Lung (tissue), 12 donors: ENCODE measurements around the gene BANF2. TPM values are rescaled to one million over a fixed set of nuclear protein-coding genes. Genes with fewer than 3 reads are reported as not detected.

Experiments used
- ATAC-seq: fragments of 200-7000 bp; cut with Tn5 transposase; one replicate; pipeline ENCODE4 v1.9.1; 2020; ENCODE audit warnings: moderate number of reproducible peaks; ENCODE audit not compliant: insufficient read depth, low FRiP score
- DNase-seq, 3 donors: peaks; one replicate each; pipeline ENCODE4 v3.0.0-alpha.2; 2013 to 2017
- H3K27ac ChIP-seq, 2 donors: one replicate each; pipeline ENCODE4 v1.5.1; 2013; ENCODE audit warnings: mild to moderate bottlenecking in 2 of 2, moderate library complexity in 2 of 2, control low read depth in 1 of 2, inconsistent platforms in 1 of 2, low read depth in 1 of 2, low read length in 1 of 2
- H3K27me3 ChIP-seq, 3 donors: one replicate each; pipeline ENCODE4 v1.5.1; 2013; ENCODE audit warnings: low read length in 2 of 3; ENCODE audit not compliant: control insufficient read depth in 3 of 3, insufficient read depth in 3 of 3
- H3K36me3 ChIP-seq, 4 donors: one replicate each; pipeline ENCODE4 v1.5.1; 2013; ENCODE audit warnings: low read length in 4 of 4, mild to moderate bottlenecking in 1 of 4, moderate library complexity in 1 of 4; ENCODE audit not compliant: control insufficient read depth in 4 of 4, insufficient read depth in 4 of 4
- H3K4me1 ChIP-seq, 5 donors: one replicate each; pipeline ENCODE4 v1.5.1; 2013; ENCODE audit warnings: low read length in 5 of 5, mild to moderate bottlenecking in 2 of 5, moderate library complexity in 1 of 5; ENCODE audit not compliant: control insufficient read depth in 5 of 5, insufficient read depth in 5 of 5
- H3K4me3 ChIP-seq: one replicate; pipeline ENCODE4 v1.5.1; 2013; ENCODE audit warnings: mild to moderate bottlenecking, control low read depth, moderate library complexity
- H3K9ac ChIP-seq, 2 donors: one replicate each; pipeline ENCODE4 v1.5.1; 2013; ENCODE audit warnings: low read length in 2 of 2, control low read depth in 1 of 2; ENCODE audit not compliant: insufficient read depth in 1 of 2
- H3K9me3 ChIP-seq, 4 donors: one replicate each; pipeline ENCODE4 v1.5.1; 2013; ENCODE audit warnings: low read length in 3 of 4, mild to moderate bottlenecking in 1 of 4, moderate library complexity in 1 of 4; ENCODE audit not compliant: control insufficient read depth in 4 of 4, insufficient read depth in 3 of 4
- WGBS, 2 donors: extraction: QIAGEN DNeasy Blood & Tissue Kit; methylation state at CpG; one replicate each; pipeline ENCODE4 v1.1.7; 2013; 5-methylcytosine and 5-hydroxymethylcytosine counted together
- polyA plus RNA-seq, 2 donors: library from polyadenylated mRNA; stranded (reverse); fragments of 200-250 nt; gene quantifications; one replicate each; pipeline ENCODE4 v1.2.1, GENCODE V29; 2013
- total RNA-seq, 2 donors: library from RNA; depleted of rRNA in 1 of 2; stranded (reverse); fragments of >200 nt in 1 of 2; gene quantifications; one replicate each; pipeline ENCODE4 v1.2.1, GENCODE V29; 2014 to 2021
- TF ChIP-seq, protein P1 (sequence below): IDR thresholded peaks from 2 replicates; pipeline ENCODE4 v1.5.1; 2012; ENCODE audit warnings: mild to moderate bottlenecking; ENCODE audit errors: control extremely low read depth, extremely low read depth
- donor health status: control.
- donor health status: control.
- donor health status: Bipolar disorder and iron deficiency.
- donor health status: healthy.
- donor health status: DM: yes; HTN: yes; CAD: no.

Gene BANF2
- total and polyA plus RNA-seq, 4 donors, result not detected

- Histone ChIP-seq H3K27ac (no peak overlapping the region), H3K4me1 (peaks cover 0 to 18% (median 7%) of the 10 kb centered on the region in 5 donors), H3K36me3 (peaks cover 9 to 19% (median 14%) of the 10 kb centered on the region in 4 donors), H3K9me3 (no peaks in the 10 kb centered on the region), H3K27me3 (no peaks in the 10 kb centered on the region), H3K4me3 (no peak overlapping the region), H3K9ac (no peak overlapping the region)
- WGBS, 2 donors, result 82 to 84% methylated on average over 4 of the region's 4 CpGs
- TF ChIP-seq, protein P1, sequence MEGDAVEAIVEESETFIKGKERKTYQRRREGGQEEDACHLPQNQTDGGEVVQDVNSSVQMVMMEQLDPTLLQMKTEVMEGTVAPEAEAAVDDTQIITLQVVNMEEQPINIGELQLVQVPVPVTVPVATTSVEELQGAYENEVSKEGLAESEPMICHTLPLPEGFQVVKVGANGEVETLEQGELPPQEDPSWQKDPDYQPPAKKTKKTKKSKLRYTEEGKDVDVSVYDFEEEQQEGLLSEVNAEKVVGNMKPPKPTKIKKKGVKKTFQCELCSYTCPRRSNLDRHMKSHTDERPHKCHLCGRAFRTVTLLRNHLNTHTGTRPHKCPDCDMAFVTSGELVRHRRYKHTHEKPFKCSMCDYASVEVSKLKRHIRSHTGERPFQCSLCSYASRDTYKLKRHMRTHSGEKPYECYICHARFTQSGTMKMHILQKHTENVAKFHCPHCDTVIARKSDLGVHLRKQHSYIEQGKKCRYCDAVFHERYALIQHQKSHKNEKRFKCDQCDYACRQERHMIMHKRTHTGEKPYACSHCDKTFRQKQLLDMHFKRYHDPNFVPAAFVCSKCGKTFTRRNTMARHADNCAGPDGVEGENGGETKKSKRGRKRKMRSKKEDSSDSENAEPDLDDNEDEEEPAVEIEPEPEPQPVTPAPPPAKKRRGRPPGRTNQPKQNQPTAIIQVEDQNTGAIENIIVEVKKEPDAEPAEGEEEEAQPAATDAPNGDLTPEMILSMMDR, result no peak
- ATAC-seq (no peak), DNase-seq (no peak)
Observed at GRCh38 chr20:17671565-17671964, 28.2 kb upstream of the BANF2 start.

GRCh38 chr20:17673084-17673483, 26.7 kb upstream of the BANF2 start:
- WGBS, 2 donors, result 84 to 91% methylated on average over 7 of the region's 7 CpGs
- no peak for ATAC-seq
- no peak overlapping the region for H3K27ac ChIP-seq

DNA sequence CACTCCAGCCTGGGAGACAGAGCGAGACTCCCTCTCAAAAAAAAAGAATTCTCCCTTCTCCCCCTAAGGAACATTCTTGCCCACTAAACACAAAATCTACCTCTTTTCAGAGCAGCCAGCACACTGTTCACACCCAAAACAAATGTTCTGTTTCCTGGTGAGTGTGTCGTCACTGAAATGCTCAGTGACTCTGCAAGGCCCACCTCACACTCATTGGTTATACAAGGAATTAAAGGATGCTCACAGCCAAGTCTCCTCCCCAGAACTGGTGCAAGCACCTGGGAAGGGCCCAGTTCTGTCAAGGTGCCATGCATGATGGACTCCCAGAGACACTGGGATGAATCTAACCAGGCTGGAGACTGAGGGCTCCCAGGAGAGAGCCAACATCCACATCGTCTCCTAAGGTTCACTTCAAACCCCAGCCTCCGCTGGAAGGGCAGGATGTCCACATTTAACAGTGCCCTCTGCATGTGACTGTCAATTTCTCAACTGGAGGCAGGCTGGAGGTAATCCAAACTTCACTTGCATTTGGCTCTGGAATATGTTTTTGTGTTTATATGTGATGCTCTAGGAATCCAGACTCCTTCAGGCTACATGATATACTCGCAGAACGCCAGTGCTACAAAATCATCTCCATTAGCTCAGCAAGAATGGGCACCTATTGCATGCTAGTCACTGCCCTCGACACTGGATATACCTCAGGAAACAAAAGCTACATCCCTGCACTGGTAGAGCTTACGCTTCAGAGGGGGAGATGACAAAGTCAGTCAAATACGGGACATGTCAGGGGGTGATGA, 24.8 kb upstream of the BANF2 start:
- ATAC-seq, result no peak
- WGBS, 2 donors, result 67 to 77% methylated on average over 9 of the region's 9 CpGs

More at GRCh38 chr20:17673084-17673483, 26.7 kb upstream of the BANF2 start:
- Histone ChIP-seq H3K9ac (no peak overlapping the region), H3K4me3 (no peak overlapping the region), H3K27me3 (no peaks in the 10 kb centered on the region), H3K9me3 (no peaks in the 10 kb centered on the region), H3K4me1 (peaks cover 0 to 17% (median 7%) of the 10 kb centered on the region in 5 donors), H3K36me3 (peaks cover 4 to 23% (median 11%) of the 10 kb centered on the region in 4 donors)
- TF ChIP-seq, protein P1, result no peak
- no peak for DNase-seq

More for the DNA sequence above, 24.8 kb upstream of the BANF2 start:
- peak in 2 of 3 donors; percentile 54 to 68 for DNase-seq
- Histone ChIP-seq H3K4me3 (no peak overlapping the region), H3K9ac (no peak overlapping the region), H3K27ac (peak overlapping the region in 1 of 2 donors; percentile 33), H3K36me3 (peaks cover 2 to 23% (median 8%) of the 10 kb centered on the region in 4 donors), H3K4me1 (peaks cover 0 to 17% (median 8%) of the 10 kb centered on the region in 5 donors), H3K9me3 (no peaks in the 10 kb centered on the region), H3K27me3 (no peaks in the 10 kb centered on the region)
- TF ChIP-seq, protein P1, result no peak
